Activated CD4-positive, alpha-beta T cell treated with anti-CD3 and anti-CD28 coated beads, Interleukin-2, Interleukin-6, amounts not matched to agents 100 ng/mL and 50 ng/mL, durations not matched to agents 16 hours and 8 hours (primary cell): ENCODE measurements around the gene TIGAR.

Source experiments
- DNase-seq: peaks from one replicate; pipeline ENCODE4 v3.0.0-alpha.2; 2020

Gene TIGAR

GRCh38 chr12:4380332-4380731 is 59.3 kb downstream of the TIGAR start:
- no peak for DNase-seq

- DNase-seq = peak; percentile 9
Observed at GRCh38 chr12:4383304-4383865, 62.4 kb downstream of the TIGAR start.

GRCh38 chr12:4386801-4387200 is 65.8 kb downstream of the TIGAR start:
- DNase-seq = no peak

- no peak for DNase-seq
Observed at GRCh38 chr12:4387607-4388006, 66.6 kb downstream of the TIGAR start.

DNA sequence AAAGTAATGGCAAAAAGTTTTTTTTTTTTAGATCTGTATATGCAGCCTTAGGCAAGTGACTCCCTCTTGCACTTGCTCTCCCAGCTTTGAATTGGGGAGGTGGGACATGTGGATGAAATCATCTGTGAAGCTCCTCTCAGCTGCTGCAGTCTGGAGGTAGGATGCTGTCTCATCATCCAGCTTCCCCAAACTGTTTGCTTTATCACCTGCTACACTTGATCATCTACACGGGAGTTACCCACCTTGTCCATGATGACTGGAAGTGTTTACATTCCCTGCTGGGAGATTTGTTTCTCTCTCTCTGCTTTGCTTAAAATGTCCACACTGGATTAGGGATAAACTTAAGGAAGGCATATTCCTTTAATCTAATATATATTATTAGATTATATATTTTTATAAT is 67.0 kb downstream of the TIGAR start:
- DNase-seq = no peak

DNA sequence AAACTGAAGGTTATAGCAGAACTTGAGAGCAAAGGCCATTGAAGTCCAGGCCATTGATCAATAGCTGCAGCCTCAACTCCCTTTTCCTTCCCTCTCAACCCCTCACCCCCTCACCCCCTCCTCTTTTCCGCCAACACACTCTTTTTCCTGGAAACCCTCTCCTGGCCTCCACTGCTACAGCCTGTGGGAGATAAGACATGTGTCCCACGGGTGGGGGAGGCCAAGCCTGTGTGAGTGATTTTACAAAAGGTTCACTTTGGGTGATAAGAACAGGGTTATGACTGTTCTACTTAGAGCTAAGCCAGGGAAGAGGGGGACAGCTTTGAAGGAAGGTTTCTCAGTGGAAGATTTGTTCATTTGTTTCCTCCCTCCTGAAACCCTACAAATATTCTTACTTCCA is 67.6 kb downstream of the TIGAR start:
- no peak for DNase-seq

DNA sequence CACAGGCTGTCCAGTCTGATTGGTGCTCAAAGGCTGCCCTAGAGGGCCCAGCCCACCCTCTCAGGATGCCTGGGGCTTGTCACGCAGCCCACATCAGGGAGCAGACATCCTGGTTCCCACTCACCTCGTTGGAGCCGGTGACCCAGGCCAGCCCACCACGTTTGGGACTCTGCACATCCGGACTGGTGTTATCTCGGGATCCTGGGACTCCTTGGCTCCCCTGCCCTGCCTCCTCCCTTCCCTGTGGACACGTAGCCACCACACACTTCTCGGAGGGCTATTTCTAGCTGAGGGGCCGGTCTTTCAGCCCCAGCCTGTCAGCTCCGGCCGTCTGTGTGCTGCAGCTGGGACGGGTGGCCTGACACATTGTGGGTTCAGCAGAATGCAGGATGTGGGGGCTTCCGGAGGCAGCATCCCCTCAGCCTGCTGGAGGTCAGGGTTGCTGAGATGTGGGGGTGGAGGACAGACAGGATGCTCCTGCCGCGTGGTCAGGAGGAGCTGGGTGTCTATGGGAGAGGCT is 71.3 kb downstream of the TIGAR start:
- DNase-seq = no peak

- no peak for DNase-seq
Observed at GRCh38 chr12:4393211-4393610, 72.2 kb downstream of the TIGAR start.

DNA sequence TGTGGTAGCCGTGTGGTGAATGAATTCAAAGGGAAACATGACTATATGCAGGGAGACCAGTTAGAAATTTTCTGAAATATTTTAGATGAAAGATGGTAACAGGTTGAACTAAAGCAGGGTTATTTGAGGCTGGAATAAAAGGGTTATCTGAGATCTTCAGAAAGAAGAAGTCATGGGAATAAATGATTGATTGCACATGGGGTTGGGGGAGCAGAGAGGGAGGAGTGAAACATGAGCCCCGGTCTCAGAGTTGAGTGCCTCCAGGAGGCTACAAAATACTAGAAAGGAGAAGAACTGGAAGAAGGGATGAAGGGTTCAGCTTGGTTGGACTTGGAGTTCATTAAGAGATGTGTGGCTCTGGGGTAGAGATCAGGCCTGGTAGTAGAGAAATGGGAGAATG is 74.8 kb downstream of the TIGAR start:
- DNase-seq = no peak

DNA sequence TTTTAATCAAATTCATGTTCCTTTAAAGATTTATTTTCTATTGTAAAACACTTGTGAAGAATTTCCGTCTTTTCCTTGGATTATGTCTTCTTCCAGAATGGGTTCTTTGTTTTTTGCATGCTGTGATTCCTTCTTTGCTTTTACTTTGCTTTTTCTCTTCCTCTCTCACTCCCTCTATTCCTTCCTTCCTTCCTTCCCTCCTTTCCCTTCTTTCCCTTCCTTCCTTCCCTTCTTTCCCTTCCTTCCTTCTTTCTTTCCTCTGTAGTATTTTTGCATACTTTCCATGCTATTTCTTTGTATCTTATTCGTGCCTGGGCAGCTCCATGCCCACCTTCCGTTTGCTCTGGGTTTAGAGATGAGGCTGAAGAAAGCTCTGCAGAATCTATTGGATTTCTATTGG is 80.1 kb downstream of the TIGAR start:
- DNase-seq = no peak

GRCh38 chr12:4402996-4403395 is 82.0 kb downstream of the TIGAR start:
- DNase-seq = no peak
